Lung (tissue), 12 donors: ENCODE data around the gene PCDH1. TPM values are rescaled to one million over a fixed set of nuclear protein-coding genes. Genes with fewer than 3 reads are reported as not detected.

Source experiments
- ATAC-seq: fragments of 200-7000 bp; cut with Tn5 transposase; one replicate; pipeline ENCODE4 v1.9.1; 2020; ENCODE audit warnings: moderate number of reproducible peaks; ENCODE audit not compliant: insufficient read depth, low FRiP score
- DNase-seq, 3 donors: peaks; one replicate each; pipeline ENCODE4 v3.0.0-alpha.2; 2013 to 2017
- H3K27ac ChIP-seq, 2 donors: one replicate each; pipeline ENCODE4 v1.5.1; 2013; ENCODE audit warnings: mild to moderate bottlenecking in 2 of 2, moderate library complexity in 2 of 2, control low read depth in 1 of 2, inconsistent platforms in 1 of 2, low read depth in 1 of 2, low read length in 1 of 2
- H3K27me3 ChIP-seq, 3 donors: one replicate each; pipeline ENCODE4 v1.5.1; 2013; ENCODE audit warnings: low read length in 2 of 3; ENCODE audit not compliant: control insufficient read depth in 3 of 3, insufficient read depth in 3 of 3
- H3K36me3 ChIP-seq, 4 donors: one replicate each; pipeline ENCODE4 v1.5.1; 2013; ENCODE audit warnings: low read length in 4 of 4, mild to moderate bottlenecking in 1 of 4, moderate library complexity in 1 of 4; ENCODE audit not compliant: control insufficient read depth in 4 of 4, insufficient read depth in 4 of 4
- H3K4me1 ChIP-seq, 5 donors: one replicate each; pipeline ENCODE4 v1.5.1; 2013; ENCODE audit warnings: low read length in 5 of 5, mild to moderate bottlenecking in 2 of 5, moderate library complexity in 1 of 5; ENCODE audit not compliant: control insufficient read depth in 5 of 5, insufficient read depth in 5 of 5
- H3K4me3 ChIP-seq: one replicate; pipeline ENCODE4 v1.5.1; 2013; ENCODE audit warnings: mild to moderate bottlenecking, control low read depth, moderate library complexity
- H3K9ac ChIP-seq, 2 donors: one replicate each; pipeline ENCODE4 v1.5.1; 2013; ENCODE audit warnings: low read length in 2 of 2, control low read depth in 1 of 2; ENCODE audit not compliant: insufficient read depth in 1 of 2
- H3K9me3 ChIP-seq, 4 donors: one replicate each; pipeline ENCODE4 v1.5.1; 2013; ENCODE audit warnings: low read length in 3 of 4, mild to moderate bottlenecking in 1 of 4, moderate library complexity in 1 of 4; ENCODE audit not compliant: control insufficient read depth in 4 of 4, insufficient read depth in 3 of 4
- CTCF ChIP-seq: IDR thresholded peaks from 2 replicates; pipeline ENCODE4 v1.5.1; 2012; ENCODE audit warnings: mild to moderate bottlenecking; ENCODE audit errors: control extremely low read depth, extremely low read depth
- WGBS, 2 donors: extraction: QIAGEN DNeasy Blood & Tissue Kit; methylation state at CpG; one replicate each; pipeline ENCODE4 v1.1.7; 2013; 5-methylcytosine and 5-hydroxymethylcytosine counted together
- polyA plus RNA-seq, 2 donors: library from polyadenylated mRNA; stranded (reverse); fragments of 200-250 nt; gene quantifications; one replicate each; pipeline ENCODE4 v1.2.1, GENCODE V29; 2013
- total RNA-seq, 2 donors: library from RNA; depleted of rRNA in 1 of 2; stranded (reverse); fragments of >200 nt in 1 of 2; gene quantifications; one replicate each; pipeline ENCODE4 v1.2.1, GENCODE V29; 2014 to 2021
- donor health status: control.
- donor health status: control.
- donor health status: Bipolar disorder and iron deficiency.
- donor health status: healthy.
- donor health status: DM: yes; HTN: yes; CAD: no.

Gene PCDH1
- total and polyA plus RNA-seq, 4 donors: 18.2 to 70.2 (median 44.4) TPM

GRCh38 chr5:141914199-141914743 lies 36.1 kb upstream of the PCDH1 start:
- Histone ChIP-seq H3K9ac (no peak overlapping the region), H3K4me3 (no peak overlapping the region), H3K9me3 (peaks cover 0 to 2% (median 0%) of the 10 kb centered on the region in 4 donors), H3K36me3 (no peaks in the 10 kb centered on the region), H3K27ac (no peak overlapping the region), H3K27me3 (peaks cover 0 to 21% (median 7%) of the 10 kb centered on the region in 3 donors), H3K4me1 (peaks cover 0 to 11% (median 2%) of the 10 kb centered on the region in 5 donors)
- DNase-seq: peak; percentile 43 to 66 (median 51)
- 12 to 13% methylated on average over 29 to 40 of the region's 40 CpGs for WGBS, 2 donors
- peak; percentile 7 for TF ChIP-seq CTCF
- peak; percentile 43 for ATAC-seq

GRCh38 chr5:141913560-141914198 lies 35.5 kb upstream of the PCDH1 start:
- no peak overlapping the region for H3K4me3 ChIP-seq
- no peak overlapping the region for H3K9ac ChIP-seq
- WGBS, 2 donors: 22 to 31% methylated on average over 16 of the region's 16 CpGs
- peaks cover 0 to 11% (median 2%) of the 10 kb centered on the region in 5 donors for H3K4me1 ChIP-seq
- peaks cover 0 to 2% (median 0%) of the 10 kb centered on the region in 4 donors for H3K9me3 ChIP-seq
- no peaks in the 10 kb centered on the region for H3K36me3 ChIP-seq
- peaks cover 0 to 22% (median 7%) of the 10 kb centered on the region in 3 donors for H3K27me3 ChIP-seq
- TF ChIP-seq CTCF: no peak
- no peak overlapping the region for H3K27ac ChIP-seq
- ATAC-seq (no peak), DNase-seq (peak in 1 of 3 donors; percentile 45)

- Histone ChIP-seq H3K36me3 (no peaks in the 10 kb centered on the region), H3K4me3 (no peak overlapping the region), H3K27ac (no peak overlapping the region), H3K27me3 (peaks cover 0 to 12% (median 8%) of the 10 kb centered on the region in 3 donors), H3K9ac (no peak overlapping the region), H3K4me1 (peaks cover 0 to 11% (median 2%) of the 10 kb centered on the region in 5 donors), H3K9me3 (peaks cover 0 to 2% (median 0%) of the 10 kb centered on the region in 4 donors)
- no peak for ATAC-seq
- WGBS, 2 donors: 60 to 88% methylated on average over 2 of the region's 2 CpGs
- no peak for DNase-seq
- no peak for TF ChIP-seq CTCF
These were observed 32.1 kb upstream of the PCDH1 start for GRCh38 chr5:141910271-141910673.
